OCI-LY1 (cell line): ENCODE data around the gene EI24.

Experiments used
- EZH2 ChIP-seq: fragments of 200-600 bp; sonication (generic), shearing (Covaris generic); IDR thresholded peaks from 2 replicates; pipeline ENCODE4 v1.8.0; 2017; ENCODE audit warnings: borderline replicate concordance, mixed run types, mild to moderate bottlenecking, antibody characterized with exemption, low read length, moderate library complexity, mixed read lengths
- TF ChIP-seq, protein P1 (sequence below): fragments of 200-600 bp; sonication (generic), shearing (Covaris generic); IDR thresholded peaks from 2 replicates; pipeline ENCODE4 v1.5.1; 2017; ENCODE audit warnings: mild to moderate bottlenecking, antibody characterized with exemption, low read length, moderate library complexity, mixed read lengths

- TF ChIP-seq, protein P1, sequence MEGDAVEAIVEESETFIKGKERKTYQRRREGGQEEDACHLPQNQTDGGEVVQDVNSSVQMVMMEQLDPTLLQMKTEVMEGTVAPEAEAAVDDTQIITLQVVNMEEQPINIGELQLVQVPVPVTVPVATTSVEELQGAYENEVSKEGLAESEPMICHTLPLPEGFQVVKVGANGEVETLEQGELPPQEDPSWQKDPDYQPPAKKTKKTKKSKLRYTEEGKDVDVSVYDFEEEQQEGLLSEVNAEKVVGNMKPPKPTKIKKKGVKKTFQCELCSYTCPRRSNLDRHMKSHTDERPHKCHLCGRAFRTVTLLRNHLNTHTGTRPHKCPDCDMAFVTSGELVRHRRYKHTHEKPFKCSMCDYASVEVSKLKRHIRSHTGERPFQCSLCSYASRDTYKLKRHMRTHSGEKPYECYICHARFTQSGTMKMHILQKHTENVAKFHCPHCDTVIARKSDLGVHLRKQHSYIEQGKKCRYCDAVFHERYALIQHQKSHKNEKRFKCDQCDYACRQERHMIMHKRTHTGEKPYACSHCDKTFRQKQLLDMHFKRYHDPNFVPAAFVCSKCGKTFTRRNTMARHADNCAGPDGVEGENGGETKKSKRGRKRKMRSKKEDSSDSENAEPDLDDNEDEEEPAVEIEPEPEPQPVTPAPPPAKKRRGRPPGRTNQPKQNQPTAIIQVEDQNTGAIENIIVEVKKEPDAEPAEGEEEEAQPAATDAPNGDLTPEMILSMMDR, result no peak
- TF ChIP-seq EZH2, result no peak
Measured at GRCh38 chr11:125572916-125573315, 3.6 kb downstream of the EI24 start.
